AG09309 (cell line): ENCODE measurements around the gene RBL1.
"Not testable (repeated sequence)": the region's sequence is repeated elsewhere in the genome, so short reads cannot be mapped to it uniquely, and the experiment has no call there.

ENCODE experiments used
- DNase-seq: peaks from one replicate; pipeline ENCODE4 v3.0.0-alpha.2; 2010; ENCODE audit warnings: low read depth
- H3K4me3 ChIP-seq: 2 replicates; pipeline ENCODE4 v1.5.1; 2011; ENCODE audit warnings: mild to moderate bottlenecking, low read depth, low read length, moderate library complexity; ENCODE audit not compliant: control insufficient read depth
- CTCF ChIP-seq: IDR thresholded peaks from 2 replicates; pipeline ENCODE4 v1.5.1; 2011; ENCODE audit warnings: mild to moderate bottlenecking, low read depth, low read length, inconsistent platforms; ENCODE audit not compliant: insufficient read depth, control insufficient read depth; ENCODE audit errors: missing control alignments

Gene RBL1

DNA sequence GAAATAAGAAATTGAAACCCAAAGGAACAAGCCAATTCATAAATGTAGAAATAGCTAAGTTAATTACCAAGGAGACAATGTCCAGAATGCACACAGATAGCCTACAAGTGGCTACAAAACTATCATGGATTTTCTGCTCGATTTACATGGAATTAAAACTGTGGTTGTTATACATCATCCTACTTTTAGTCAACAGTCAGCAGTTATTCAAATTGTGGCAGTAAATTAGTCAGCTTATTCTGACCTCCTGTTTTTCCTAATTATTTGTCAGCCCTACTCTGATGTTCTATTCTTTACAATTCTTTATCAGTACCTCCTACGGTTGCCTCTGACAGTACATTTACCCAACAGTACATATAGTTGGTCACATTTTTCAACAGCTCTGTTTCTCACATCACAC, 29.6 kb downstream of the RBL1 start:
- no peak for TF ChIP-seq CTCF
- no peak overlapping the region for H3K4me3 ChIP-seq
- DNase-seq: no peak

DNA sequence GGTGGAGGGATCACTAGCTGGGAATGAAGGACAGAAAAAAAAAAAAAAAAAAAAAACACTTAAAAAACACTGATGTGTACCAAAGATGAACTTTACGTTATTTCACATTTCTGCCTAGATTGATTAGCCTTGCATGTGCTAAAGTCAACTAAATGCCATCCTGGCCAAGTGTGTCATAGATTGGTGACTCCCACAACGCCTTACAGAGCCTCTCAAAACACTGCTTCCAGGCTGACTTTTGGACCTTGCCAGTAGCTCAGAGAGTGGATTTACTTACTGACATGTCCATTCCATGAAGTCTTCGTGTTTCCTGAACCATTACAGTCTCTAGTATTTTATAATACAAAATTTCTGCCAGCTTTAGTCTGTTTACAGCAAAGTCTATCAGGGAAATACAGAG, 40.5 kb downstream of the RBL1 start:
- DNase-seq: no peak
- TF ChIP-seq CTCF: no peak
- H3K4me3 ChIP-seq: no peak overlapping the region

DNA sequence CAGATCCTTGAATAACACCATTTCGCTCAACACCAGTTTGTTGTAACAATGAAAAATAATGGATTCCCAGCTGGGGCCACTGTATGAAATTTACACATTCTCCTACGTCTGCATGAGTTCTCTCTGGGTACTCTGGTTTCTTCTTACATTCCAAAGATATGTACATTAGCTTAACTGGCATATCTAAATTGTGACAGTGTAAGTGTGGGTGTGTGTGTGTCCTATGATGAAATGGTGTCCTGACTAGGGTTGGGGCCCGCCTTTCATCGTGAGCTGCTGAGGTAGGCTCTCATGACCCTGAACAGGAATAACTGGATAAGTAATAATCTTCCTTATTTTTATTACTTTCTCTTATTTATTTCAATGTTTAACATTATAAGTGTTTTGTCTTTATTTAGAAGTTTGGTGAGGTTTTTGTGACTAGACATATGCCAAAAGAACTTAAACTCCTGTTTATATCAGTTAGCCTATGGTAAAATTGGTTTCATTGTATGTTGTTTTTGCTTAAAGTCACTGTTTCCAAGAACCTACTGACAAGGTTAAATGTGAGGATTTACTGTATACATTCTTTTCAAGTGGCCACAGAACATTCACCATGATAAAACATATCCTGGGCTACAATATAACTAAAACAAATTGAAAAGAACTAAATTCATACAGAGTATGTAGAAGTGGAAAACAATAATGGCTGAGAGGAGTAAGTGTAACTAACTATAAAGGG, 42.4 kb downstream of the RBL1 start:
- DNase-seq: no peak
- no peak overlapping the region for H3K4me3 ChIP-seq
- no peak for TF ChIP-seq CTCF

DNA sequence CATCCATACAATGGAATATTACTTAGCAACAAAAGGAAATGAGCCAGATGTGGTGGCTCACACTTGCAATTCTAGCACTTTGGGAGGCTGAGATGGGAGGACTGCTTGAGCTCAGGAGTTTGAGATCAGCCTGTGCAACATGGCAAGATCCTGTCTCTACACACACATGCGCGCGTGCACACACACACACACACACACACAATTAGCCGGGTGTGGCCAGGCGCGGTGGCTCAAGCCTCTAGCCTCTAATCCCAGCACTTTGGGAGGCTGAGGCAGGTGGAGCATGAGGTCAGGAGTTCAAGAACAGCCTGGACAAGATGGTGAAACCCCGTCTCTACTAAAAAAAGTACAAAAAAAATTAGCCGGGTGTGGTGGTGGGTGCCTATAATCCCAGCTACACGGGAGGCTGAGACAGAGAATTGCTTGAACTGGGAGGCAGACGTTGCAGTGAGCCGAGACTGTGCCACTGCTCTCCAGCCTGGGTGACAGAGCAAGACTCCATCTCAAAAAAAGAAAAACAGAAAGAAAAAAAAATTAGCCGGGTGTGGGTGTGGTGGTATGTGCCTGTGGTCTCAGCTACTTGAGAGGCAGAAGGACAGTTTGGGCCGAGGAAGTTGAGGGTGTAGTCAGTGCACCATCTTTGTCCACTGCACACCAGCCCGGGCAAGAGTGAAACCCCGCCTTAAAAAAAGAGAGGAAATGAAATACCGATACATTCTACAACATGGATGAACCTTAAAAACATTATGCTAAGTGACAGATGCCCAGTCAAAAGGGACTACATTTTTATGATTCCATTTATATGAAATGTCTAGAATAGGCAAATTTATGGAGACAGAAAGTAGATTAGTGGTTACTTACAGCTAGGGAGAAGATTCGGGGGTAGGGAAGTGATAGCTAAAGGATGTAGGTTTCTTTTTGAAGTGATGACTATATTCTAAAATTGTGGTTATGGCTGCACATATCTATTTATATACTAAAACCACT, 52.5 kb downstream of the RBL1 start:
- DNase-seq: no peak
- no peak for TF ChIP-seq CTCF
- H3K4me3 ChIP-seq: no peak overlapping the region

DNA sequence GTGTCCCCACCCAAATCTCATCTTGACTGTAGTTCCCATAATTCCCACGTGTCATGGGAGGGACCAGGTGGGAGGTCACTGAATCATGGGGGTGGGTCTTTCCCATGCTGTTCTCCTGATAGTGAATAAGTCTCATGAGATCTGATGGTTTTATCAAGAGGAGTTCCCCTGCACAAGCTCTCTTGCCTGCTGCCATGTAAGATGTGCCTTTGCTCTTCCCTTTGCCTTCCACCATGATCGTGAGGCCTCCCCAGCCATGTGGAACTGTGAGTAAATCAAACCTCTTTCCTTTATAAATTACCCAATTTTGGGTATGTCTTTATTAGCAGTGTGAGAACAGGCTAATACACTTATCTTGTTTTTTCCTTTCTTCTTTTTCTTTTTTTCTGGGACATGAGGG, 56.4 kb downstream of the RBL1 start:
- H3K4me3 ChIP-seq, DNase-seq: not testable (repeated sequence)

GRCh38 chr20:37032077-37032476, 63.7 kb downstream of the RBL1 start:
- no peak for DNase-seq
- H3K4me3 ChIP-seq: no peak overlapping the region
- no peak for TF ChIP-seq CTCF

DNA sequence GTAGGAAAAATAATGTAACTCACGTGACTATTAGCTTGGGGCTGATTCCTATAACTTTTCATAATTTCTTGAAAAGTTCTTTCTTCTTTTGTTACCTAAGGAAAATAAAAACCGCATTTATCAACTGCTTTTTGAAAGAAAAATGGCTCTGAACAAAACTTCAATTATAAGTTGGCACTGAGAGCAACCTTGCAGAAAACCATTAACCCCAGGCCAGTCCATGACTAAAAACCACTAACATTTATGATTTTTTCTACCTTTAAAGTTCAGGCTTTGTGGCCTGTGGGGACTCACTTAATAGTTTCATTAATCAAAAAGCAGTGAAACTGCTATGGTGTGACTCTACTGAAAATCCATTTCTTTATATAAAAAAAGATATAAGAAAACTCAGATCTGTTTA, 75.2 kb downstream of the RBL1 start:
- no peak for DNase-seq
- H3K4me3 ChIP-seq: no peak overlapping the region

GRCh38 chr20:37012631-37013030, 83.2 kb downstream of the RBL1 start:
- not testable (repeated sequence) for H3K4me3 ChIP-seq, DNase-seq

More for the DNA sequence above, 75.2 kb downstream of the RBL1 start:
- no peak for TF ChIP-seq CTCF

DNA sequence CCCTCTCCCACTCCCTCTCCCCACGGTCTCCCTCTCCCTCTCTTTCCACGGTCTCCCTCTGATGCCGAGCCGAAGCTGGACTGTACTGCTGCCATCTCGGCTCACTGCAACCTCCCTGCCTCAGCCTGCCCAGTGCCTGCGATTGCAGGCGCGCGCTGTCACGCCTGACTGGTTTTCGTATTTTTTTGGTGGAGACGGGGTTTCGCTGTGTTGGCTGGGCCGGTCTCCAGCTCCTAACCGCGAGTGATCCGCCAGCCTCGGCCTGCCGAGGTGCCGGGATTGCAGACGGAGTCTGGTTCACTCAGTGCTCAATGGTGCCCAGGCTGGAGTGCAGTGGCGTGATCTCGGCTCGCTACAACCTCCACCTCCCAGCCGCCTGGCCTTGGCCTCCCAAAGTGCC, 83.9 kb downstream of the RBL1 start:
- not testable (repeated sequence) for H3K4me3 ChIP-seq, DNase-seq
